NCI-H748 (cell line): ENCODE data around the gene ABCC1.

Experiments used
- DNase-seq: peaks from one replicate; lab custom pipeline; 2025; ENCODE audit not compliant: unreplicated experiment; lab: John Stamatoyannopoulos, UW

The ABCC1 gene

DNA sequence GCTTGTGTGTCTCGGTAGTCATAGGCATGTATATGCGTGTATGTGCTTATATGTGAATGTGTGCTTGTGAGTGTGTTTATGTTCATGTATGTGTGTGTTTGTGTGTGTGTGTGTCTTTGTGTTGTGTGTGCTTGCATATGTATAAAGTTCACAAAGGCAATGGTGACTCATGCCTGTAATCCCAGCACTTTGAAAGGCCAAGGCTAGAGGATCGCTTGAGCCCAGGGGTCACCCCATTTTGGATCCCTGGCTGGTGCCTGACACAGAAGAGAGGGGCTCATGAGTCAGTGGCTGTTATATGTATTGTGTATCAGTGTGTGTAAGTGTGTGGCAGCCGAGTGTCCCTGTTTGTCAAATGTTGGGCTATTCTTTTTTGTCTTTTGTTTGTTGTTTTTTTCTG is 69.3 kb downstream of the ABCC1 start:
- DNase-seq = no peak

DNA sequence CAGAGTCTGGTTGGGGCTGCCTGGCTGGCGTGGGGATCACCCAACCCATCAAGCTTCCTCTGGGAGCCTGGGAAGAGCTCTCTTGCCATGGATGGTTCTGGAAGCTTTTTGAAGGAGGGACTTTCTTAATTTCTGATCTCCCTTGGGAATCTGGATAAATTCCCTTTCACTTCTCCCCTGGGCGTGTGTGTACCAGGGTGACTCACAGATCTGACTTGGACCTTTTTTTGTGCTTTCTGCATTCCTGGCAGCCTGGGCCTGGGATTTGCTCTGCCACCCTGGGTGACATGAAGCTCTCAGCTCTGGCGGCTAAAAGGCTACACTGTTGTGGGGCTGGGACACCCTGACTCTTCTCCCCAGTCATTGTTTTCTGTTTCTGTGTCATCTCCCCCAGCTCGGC is 70.1 kb downstream of the ABCC1 start:
- DNase-seq = no peak

DNA sequence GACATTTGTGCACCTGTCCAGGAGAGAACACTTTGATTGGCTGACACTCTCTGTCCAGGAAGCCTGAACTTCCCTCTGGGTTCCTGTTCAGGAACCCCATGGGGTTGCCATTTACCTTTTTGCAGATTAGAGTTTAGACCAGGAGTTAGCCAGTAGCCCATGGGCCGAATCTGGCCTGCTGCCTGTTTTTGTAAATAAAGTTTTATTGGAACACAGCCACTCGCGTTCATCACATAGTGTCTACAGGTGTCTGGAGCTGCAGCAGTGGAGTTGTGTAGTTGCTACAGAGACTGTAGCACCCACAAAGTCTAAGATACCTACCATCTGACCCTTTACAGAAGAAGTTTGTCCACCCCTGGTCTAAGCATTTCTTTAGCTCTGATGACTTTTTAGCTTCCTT is 70.9 kb downstream of the ABCC1 start:
- DNase-seq = no peak

DNA sequence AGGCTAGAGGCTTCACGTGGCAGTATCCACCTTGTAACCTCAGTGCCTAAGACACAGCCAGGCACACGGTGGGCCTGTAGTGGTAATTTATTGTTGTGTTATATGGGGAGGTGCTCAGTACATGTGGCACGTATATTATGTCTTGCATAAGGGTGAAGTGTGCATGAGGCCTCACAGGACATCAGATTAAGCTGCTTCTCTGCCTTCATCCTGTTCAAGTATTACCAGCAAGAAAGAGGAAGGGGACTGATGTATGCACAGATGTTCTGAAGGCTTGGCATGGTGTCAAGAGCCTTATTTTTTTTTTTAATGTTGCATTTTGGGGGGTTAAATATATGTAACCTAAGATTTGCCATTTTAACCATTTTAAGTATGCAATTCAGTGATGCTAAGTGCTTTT is 71.6 kb downstream of the ABCC1 start:
- DNase-seq = no peak

DNA sequence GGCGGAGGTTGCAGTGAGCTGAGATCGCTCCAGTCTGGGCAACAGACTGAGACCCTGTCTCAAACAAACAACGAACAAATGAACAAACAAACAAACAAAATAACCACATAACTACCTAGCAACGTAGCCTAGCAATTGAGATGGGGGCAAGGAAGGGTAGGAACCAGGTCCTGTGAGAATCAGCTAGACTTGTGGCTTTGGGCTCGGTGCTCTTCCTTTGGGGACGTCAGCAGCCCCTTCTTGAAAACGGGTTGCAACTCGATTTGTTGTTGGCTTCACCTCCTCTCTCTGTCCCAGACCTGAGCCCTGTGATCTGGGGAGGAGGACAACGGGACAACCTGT is 72.2 kb downstream of the ABCC1 start:
- DNase-seq = no peak

DNA sequence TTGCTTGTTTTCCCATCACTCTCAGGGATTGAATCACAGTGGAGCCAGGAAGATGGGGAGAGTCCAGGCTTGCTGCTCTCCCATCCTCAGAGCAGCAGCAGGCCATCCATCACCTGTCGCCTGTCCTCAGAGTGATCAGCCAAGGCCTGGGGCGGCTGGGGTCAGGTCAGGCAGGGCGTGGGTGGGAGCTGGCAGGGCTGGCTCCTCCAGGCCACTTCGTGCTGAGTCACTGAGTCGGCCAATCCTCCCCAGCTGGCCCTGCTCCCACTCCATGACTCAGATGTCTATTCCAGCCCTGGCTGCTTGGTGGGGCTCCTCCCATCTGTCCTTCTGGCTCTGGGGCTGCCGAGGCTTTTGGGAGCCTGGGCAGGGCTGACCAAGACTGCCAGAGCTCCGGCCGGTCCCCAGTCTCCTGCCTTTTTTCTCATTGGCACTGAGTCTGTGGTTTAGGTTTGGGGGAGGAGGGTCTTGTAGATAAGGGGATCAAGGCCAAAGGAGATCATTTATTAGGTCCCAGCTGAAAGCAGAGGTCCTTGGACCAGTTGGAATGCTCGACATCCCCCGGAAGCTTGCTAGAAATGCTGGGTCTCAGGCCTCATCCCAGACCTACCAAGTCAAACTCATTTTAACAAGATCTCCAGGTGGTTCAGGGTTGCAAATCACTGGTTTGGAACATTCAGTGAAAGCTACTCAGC is 72.7 kb downstream of the ABCC1 start:
- no peak for DNase-seq

DNA sequence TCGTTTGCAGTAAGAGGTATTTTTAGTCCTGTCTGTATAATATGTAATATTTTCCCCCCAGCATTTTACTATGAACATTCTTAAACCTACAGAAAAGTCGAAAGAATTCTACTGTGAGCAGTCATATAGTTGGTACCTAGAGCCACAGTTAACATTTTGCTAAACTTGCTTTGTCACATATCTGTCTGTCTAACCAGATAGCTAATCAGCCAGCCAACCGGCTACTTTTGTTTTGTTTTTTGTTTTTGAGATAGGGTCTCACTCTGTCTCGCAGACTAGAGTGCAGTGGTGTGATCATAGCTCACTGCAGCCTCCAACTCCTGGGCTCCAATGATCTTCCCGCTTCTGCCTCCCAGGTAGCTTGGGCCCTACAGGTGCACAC is 73.3 kb downstream of the ABCC1 start:
- no peak for DNase-seq

DNA sequence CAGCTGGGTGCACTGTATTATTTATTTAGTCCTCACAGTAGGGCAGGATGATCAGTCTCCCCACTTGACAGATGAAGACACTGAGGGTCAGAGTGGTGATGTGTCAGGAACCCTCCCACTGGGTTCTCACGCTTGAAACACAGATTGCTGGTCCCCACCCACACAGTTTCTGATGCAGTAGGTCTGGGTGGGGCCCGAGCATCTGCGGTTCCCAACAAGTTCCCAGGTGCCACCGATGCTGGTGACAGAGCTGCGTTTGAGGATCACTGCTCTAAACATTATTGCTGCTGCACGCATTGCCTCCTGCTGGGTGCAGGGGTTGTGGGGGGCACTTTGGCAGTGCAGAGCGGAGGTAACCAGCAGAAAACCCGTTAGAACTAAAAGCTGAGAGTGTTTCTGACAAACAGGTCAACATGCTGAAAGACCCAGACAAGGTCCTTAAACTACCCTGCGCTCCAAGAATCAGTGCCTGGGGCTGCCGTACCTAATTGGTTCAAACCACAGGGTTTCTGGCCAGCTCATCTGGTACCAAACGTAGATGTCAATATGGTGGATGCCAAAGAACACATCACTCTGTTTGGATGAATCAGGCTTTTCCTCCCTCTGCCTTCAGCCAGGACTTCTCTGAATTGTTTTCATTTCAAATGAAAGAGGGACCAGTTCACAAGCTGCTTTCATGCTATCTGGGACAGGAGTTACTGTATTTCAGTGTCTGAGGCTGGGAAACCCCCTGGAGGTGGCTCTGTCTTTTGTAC is 76.0 kb downstream of the ABCC1 start:
- DNase-seq = peak; percentile 5

DNA sequence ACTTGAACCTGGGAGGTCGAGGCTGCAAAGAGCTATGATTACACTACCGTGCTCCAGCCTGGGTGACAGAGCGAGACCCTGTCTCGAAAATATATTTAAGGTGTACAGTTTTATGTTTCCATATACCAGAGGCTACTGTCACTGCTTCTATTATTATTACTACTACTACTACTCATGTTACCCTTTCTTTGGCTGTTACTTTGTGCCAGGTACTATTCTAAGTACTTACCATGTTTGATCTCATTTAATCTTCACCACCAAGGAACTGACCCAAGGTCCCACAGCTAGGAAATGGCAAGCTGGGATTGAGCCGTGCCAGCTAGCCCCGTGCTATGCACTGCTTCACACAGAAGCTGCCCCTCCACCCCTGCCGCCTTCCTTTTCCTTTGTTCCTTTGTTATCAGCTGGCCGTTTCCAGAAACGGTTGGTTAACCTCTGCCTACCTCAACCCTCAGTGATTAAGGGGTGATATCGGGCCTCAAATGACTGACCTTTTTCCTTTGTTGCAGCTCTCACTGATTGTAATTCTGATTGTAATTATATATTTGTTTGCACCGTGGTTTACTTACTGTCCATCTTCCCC is 78.4 kb downstream of the ABCC1 start:
- peak; percentile 6 for DNase-seq

DNA sequence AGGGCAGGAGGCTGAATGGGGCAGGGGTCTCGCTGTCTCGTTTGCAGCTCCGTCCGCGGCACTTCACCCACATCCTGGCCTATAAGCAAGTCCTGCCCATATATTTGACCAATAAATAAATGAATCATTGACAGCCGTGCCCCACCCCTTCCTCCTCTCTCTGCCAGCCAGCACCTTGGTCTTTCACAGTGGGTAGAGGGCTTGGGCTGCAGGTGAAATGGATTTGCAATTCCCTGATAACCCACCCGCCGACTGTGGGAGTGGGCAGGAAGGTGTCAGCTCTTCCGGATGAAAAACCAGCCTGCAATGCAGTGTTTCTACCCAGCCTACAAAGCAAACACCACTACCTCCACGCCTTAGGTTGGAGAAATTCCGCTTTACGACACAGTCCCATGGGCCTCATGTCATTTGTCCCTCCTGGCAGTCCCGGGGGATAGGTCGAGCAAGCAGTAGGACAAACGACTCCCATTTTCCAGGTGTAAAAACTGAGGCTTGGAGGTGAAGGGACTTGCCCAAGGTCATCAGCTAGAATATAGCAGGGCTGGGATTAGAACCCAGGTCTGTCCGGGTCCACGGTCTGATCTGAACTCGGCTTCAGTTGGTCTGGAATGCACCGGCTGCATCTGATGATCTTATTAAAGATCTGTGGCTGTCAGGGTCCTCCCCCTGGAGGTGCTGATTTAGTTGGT is 79.0 kb downstream of the ABCC1 start:
- DNase-seq = no peak

DNA sequence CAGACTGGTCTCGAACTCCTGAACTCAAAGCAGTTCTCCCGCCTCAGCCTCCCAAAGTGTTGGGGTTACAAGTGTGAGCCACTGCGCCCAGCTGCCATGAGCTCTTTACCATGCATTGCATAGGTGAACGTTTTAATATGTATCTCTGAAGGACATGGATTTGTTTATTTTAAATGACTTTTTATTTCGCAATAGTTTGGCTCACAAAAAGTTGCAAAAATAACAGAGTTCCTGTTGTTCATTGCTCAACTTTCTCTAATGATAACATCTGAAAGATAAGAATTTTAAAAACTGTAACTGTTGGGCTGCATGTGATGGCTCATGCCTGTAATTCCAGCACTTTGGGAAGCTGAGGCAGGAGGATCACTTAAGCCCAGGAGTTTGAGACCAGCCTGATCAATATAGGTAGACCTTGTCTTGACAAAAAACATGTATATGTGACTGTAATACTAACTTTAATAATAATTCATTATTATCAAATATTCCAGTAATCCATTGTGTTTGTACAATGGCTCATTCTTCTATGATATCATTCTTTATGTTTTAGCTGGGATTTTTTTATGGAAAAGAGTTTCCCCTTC is 80.1 kb downstream of the ABCC1 start:
- no peak for DNase-seq

DNA sequence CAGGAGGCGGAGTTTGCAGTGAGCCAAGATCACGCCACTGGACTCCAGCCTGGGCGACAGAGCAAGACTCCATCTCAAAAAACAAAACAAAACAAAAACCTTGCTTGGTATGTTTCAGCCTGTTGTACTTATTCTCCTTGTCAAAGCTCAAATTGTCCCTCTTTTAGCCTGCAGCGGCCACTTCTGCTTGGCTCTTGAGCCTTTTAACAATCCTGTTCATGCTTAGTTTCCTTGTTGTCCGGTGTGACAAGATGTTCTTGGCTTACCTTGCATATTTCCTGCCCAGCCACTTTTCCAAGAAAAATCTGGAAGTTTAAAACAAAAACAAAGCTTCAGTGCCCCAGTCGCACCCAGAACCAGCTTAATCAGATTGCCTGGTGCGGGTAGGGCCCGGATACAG is 81.0 kb downstream of the ABCC1 start:
- DNase-seq = no peak

DNA sequence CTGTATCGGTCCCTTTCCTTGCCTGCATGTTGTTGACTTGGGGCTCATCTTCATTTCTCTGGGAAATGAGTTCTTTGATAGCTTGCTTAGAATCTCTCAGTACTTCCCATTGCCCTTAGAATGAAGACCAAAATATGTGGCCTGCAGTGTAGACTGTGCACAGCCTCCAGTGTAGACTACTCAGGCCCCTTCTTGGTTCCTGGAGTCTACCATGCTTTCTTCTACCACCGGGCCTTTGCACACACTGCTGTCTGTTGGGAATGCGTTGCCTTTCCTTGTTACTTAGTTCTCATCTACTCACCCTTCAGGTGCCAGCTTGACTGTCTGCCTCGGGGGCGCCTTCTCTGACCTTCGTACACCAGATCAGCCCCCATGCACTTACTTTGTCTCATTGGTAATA is 82.0 kb downstream of the ABCC1 start:
- DNase-seq = no peak

DNA sequence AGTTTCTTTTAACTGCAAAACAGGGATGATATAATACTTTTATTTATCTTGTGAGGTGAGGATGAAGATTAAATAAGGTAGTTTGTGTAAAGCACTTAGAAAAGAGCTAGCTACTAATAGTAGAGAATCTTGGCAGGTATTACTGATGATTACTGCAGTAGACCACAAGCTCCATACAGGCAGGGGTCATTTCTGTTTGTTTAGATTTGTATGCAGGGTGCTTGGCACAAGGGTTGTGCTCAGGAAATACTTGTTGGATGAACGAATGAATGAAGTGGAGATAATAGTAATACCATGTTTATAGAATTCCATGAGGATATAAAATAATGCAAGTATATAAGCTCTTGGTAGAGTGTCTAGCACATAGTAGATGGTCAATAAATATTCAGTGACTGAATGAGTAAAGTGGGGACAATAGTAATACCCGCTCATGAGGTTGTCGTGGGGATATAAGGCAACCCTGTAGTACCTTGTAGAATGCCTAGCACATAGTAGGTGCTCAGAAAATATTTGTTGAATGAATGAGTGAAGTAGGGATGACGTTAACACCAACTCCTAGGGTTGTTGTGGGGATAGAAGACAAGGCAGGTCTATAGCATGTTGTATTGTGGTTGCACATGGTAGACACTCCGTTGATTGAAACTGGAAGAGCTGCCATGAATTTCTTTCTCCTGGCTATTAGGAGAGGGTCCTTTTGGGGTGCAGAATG is 83.0 kb downstream of the ABCC1 start:
- DNase-seq = no peak

DNA sequence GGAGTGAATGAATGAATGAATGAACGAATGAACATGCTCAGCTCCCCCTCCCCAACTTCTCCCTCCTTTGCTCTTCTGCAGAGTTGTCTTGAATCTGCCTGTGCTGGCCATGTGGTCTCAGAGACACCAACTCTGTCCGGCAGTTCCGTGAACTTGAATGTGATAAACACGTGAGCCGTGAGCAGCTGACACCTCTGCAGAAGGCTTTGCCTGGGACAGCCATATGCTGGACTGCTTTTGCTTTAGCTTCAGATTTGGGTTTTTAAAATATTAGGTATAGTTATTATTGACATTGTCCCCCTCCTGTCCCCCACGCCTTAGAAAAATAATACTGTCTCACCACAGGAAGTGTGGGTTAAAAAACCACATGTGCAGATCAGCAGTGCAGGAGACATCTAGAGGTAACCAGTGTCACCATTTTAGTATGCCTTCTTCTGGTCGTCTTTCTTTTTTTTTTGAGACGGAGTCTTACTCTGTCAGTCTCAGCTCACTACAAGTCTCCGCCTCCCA is 83.8 kb downstream of the ABCC1 start:
- DNase-seq = no peak

DNA sequence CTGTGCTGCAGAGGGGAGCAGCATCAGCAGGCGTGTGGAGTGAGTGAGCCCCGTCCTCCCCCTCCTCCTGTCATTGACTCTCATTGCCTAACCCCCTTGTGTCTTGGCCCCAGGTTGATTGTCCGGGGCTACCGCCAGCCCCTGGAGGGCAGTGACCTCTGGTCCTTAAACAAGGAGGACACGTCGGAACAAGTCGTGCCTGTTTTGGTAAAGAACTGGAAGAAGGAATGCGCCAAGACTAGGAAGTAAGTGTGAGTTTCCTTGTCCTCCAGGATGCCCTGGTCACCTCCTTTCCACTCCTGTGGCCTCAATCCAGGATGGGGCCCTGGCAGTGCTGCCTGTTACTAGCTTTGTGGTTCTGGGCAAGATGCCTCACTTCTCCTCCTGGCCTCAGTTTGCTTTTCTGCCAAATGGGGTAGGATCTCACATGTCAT is 87.0 kb downstream of the ABCC1 start:
- no peak for DNase-seq

DNA sequence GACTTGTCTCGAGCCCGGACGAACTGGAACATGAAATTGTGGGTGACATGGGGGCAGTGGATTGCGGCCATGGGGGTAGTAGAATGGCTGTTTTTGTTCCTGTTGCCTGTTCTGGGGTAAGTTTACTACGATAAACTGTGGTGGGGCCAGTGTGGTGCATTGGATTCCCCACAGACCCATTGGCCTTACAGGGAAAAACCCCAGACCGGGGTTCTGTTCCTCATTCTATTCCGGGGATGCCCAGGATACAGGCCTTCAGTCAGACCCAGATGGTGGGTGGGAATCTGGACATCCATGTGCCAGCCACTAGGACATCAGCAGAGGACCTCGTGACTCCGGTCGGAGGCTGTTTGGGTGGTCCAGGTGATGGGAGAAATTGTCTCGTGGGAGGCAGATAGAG is 88.1 kb downstream of the ABCC1 start:
- no peak for DNase-seq

DNA sequence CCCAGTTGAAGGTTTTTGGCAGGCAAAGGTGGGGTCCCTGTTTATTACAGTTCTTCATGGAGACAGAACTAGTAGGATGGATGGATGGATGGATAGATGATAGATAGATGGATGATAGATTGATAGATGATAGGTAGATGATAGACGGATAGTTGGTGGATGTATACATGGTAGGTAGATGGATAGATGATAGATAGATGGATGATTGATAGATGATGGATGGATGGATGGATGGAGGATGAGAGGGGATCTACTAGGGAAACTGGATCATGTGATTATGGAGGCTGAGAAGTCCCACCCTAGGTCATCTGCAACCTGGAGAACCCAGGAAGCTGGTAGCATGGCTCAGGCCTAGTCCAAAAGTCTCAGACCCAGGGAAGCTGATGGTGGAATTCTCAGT is 88.6 kb downstream of the ABCC1 start:
- DNase-seq = no peak

DNA sequence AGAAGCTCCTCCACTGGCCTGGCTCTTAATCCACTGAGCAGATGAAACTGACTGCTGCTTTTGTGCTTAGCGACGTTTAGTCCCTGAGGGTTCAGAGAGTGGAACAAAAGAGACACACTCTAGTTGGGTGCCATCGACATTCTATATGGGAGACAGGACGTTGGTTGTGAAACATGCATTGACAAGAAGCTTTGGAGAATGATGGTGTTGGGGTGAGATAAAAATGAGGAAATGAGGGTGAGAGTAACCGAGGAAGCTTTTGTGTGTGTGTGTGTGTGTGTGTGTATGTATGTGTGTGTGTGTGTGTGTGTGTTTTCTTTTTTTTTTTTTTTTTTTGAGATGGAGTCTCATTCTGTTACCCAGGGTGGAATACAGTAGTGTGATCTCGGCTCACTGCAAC is 89.5 kb downstream of the ABCC1 start:
- no peak for DNase-seq

DNA sequence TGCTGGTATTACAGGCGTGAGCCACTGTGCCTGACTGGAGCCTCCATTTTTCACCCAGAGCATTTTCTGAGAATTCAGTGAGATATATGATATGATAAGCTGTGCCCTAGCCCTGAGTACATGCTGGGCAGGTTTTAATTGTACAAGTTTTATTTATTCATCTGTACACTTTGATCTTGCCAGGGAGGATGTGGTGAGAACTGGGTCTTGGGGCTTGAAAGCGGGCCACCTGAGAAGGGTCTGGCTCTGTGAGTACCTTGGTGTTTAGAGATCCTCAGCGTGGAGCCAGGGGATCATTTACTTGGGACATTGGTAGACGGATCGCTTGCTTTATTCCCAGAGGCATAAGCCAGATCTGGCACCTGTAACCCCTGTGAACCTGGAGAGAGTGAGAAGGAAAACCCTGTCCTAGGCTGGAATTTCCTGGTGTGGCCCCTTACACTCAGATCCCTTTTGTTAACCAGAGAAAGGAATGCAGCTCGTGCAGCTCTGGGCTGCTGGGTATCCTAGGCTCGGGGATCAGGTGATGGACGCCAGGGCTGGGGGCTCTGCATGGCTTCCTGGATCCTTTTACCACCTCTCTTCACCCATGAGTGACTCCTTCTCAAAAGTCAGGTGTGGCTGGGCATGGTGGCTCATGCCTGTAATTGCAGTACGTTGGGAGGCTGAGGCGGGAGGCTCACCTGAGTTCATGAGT is 91.9 kb downstream of the ABCC1 start:
- no peak for DNase-seq
